Body of pancreas (tissue), 4 donors: ENCODE measurements around the gene GPRIN1.

ENCODE experiments used
- CTCF ChIP-seq, 7 experiments: fragments of 450-650 bp in 4 of 7; fragments of 200-600 bp in 3 of 7; sonication (generic) in 3 of 7; IDR thresholded peaks; one replicate each; pipeline ENCODE4 v1.5.1; 2016 to 2019; ENCODE audit warnings: antibody characterized with exemption in 7 of 7
- POLR2A ChIP-seq, 3 donors: fragments of 450-650 bp; IDR thresholded peaks; one replicate each; pipeline ENCODE4 v1.6.1; 2016; ENCODE audit warnings: antibody characterized with exemption in 3 of 3, mild to moderate bottlenecking in 2 of 3

GRCh38 chr5:176659512-176659839 is 49.5 kb upstream of the GPRIN1 start:
- TF ChIP-seq CTCF (IDR thresholded peaks at IDR 0.05) (no peak), POLR2A (IDR thresholded peaks at IDR 0.05) (no peak)
